Measurements from ENCODE around the gene ZBTB40.

ZBTB40 gene

GRCh38 chr1:22473952-22474351 lies 22.3 kb downstream of the ZBTB40 start:
- DNase-seq, result no peak

- DNase-seq, result no peak
These were observed 24.9 kb downstream of the ZBTB40 start for GRCh38 chr1:22476566-22476965.

GRCh38 chr1:22483121-22483520 lies 31.5 kb downstream of the ZBTB40 start:
- no peak for DNase-seq

GRCh38 chr1:22484706-22485345 lies 33.2 kb downstream of the ZBTB40 start:
- no peak for DNase-seq

- DNase-seq, result no peak
These were observed 33.8 kb downstream of the ZBTB40 start for GRCh38 chr1:22485431-22485830.

- DNase-seq, result no peak
These were observed 36.1 kb downstream of the ZBTB40 start for GRCh38 chr1:22487781-22488180.

- DNase-seq, result no peak
These were observed 36.7 kb downstream of the ZBTB40 start for GRCh38 chr1:22488319-22488718.

GRCh38 chr1:22489278-22489677 lies 37.6 kb downstream of the ZBTB40 start:
- DNase-seq, result no peak

GRCh38 chr1:22489823-22490222 lies 38.2 kb downstream of the ZBTB40 start:
- no peak for DNase-seq

GRCh38 chr1:22490309-22490708 lies 38.7 kb downstream of the ZBTB40 start:
- no peak for DNase-seq

GRCh38 chr1:22491995-22492715 lies 40.5 kb downstream of the ZBTB40 start:
- no peak for DNase-seq

- DNase-seq, result no peak
These were observed 42.5 kb downstream of the ZBTB40 start for GRCh38 chr1:22494144-22494543.

- DNase-seq, result no peak
These were observed 43.4 kb downstream of the ZBTB40 start for GRCh38 chr1:22494943-22495579.

GRCh38 chr1:22496536-22497160 lies 45.0 kb downstream of the ZBTB40 start:
- no peak for DNase-seq

GRCh38 chr1:22498463-22498862 lies 46.8 kb downstream of the ZBTB40 start:
- DNase-seq, result no peak

GRCh38 chr1:22500058-22500457 lies 48.4 kb downstream of the ZBTB40 start:
- DNase-seq, result no peak

- DNase-seq, result no peak
These were observed 48.8 kb downstream of the ZBTB40 start for GRCh38 chr1:22500471-22500870.

GRCh38 chr1:22502202-22502601 lies 50.6 kb downstream of the ZBTB40 start:
- no peak for DNase-seq

GRCh38 chr1:22503721-22504410 lies 52.2 kb downstream of the ZBTB40 start:
- no peak for DNase-seq

GRCh38 chr1:22506130-22506692 lies 54.6 kb downstream of the ZBTB40 start:
- DNase-seq, result no peak

- DNase-seq, result no peak
These were observed 55.9 kb downstream of the ZBTB40 start for GRCh38 chr1:22507587-22507986.

GRCh38 chr1:22508329-22508728 lies 56.7 kb downstream of the ZBTB40 start:
- no peak for DNase-seq

GRCh38 chr1:22508991-22509390 lies 57.3 kb downstream of the ZBTB40 start:
- DNase-seq, result no peak
